ENCODE measurements around the gene LDLRAD3.
"Not testable (repeated sequence)": the region's sequence is repeated elsewhere in the genome, so short reads cannot be mapped to it uniquely, and the experiment has no call there.

- not testable (repeated sequence) for TF ChIP-seq CTCF, POLR2A (IDR thresholded peaks at IDR 0.05)
These were observed 245.9 kb downstream of the LDLRAD3 start for GRCh38 chr11:36189735-36190134.

All from uterus (tissue), 2 donors.